GM12892 (cell line): ENCODE data around the gene VIM.

ENCODE experiments used
- POLR2A ChIP-seq: IDR thresholded peaks from 2 replicates; pipeline ENCODE4 v1.6.1; 2011; ENCODE audit warnings: low read depth, low read length, control low read depth
- POLR2AphosphoS5 ChIP-seq: IDR thresholded peaks from 2 replicates; pipeline ENCODE4 v1.6.1; 2011; ENCODE audit warnings: low read depth, low read length, control low read depth
- TAF1 ChIP-seq: IDR thresholded peaks from 2 replicates; pipeline ENCODE4 v1.6.1; 2011; ENCODE audit warnings: low read depth, mild to moderate bottlenecking, control low read depth, low read length, borderline replicate concordance

DNA sequence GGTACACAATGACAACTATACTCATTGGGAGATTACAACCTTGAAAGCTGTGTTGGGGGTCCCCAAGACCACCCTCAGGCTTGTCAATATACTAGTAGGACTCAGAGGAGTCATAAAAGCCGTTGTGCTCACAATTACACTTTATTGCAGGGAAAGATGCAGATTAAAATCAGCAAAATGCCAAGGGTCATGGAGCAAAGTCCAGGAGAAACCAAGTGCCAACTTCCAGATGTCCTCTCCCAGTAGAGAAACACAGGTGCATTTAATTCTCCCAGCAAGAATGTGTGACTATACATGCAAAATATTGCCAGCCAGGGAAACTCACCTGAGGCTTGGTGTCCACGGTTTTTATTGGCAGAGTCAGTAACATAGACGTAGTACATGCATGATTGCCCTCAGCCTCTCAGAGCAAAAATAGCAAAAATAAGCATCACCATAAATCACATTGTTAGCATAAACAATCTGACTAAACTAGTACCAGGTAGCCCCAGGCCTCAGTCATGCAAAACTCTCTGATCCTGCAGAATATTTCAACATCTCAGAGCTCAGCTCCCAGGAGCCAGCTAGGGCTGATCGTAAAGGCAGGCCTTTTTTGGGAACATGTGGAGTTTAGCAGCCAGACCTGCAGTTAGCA is 50.7 kb downstream of the VIM start:
- no peak for TF ChIP-seq POLR2A
- no peak for TF ChIP-seq POLR2AphosphoS5
- TF ChIP-seq TAF1: no peak
